AML-193 (cell line): ENCODE measurements around the gene TIPIN.
"Not testable (repeated sequence)": the region's sequence is repeated elsewhere in the genome, so short reads cannot be mapped to it uniquely, and the experiment has no call there.

Source experiments
- DNase-seq, 2 experiments: peaks; one replicate each; lab custom pipeline; 2025; lab: John Stamatoyannopoulos, UW

Gene TIPIN

DNA sequence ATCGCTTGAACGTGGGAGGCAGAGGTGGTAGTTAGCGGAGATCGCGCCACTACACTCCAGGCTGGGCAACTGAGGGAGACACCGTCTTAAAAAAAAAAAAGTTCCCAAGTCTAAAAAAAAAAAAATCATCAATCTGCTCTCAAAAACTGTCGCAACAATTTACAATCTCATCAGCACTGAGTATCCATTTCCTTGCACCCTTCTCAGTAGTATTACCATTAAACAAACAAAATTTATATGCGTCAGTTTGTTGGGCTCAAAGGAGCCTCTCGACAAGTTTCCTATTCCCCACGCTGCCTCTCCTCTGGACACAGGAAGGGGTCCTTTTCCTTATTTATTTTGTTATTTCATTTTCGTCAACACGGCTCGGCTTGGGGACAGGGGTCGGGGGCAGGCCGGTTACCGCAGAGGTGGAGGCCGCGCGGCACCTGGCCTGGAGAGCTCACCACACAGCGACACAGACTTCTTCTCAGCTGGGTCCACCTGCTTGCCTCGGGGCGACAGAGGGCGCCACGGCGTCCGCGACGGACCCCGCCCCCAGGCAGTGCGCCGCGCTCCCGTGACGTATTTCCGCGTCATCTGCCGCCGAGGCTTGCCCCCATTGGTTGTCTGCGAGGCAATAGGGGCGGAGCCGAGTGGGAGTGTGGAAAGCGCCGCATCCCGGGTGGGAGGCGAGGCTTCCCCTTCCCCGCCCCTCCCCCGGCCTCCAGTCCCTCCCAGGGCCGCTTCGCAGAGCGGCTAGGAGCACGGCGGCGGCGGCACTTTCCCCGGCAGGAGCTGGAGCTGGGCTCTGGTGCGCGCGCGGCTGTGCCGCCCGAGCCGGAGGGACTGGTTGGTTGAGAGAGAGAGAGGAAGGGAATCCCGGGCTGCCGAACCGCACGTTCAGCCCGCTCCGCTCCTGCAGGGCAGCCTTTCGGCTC, 30.0 kb upstream of the TIPIN start, which contains the start of gene MAP2K1:
MAP2K1 (plus strand) TSS at position 709 of the 920 bp plus-strand sequence. CDS start 436 bp downstream, outside the sequence.
- DNase-seq, result peak; percentile 92 to 96

- DNase-seq, result not testable (repeated sequence)
Observed at GRCh38 chr15:66381376-66381775, 24.9 kb upstream of the TIPIN start.

DNA sequence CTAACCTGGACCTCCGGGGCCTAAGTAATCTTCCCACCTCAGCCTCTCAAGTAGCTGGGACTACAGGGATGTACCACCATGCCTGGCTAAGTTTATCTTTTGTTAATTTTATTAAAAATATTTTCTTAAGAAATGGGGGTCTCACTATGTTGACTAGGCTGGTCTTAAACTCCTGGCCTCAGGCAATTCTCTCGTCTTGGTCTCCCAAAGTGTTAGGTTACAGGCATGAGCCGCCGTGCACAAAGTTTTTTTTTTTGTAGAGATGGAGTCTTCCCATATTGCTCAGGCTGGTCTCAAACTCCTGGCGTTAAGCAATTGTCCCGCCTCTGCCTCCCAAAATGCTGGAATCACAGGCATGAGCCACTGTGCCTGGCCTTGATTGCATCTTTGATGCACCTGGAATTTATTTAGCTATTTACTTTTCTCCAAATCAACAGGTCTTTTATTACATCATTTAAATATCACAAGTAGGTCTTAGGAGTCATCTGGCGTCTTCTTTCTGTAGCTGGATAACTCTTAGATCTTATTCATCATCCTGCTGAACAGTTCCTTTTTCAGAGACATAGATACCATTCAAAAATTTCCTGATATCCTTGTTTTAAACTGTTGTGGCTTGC, 22.4 kb upstream of the TIPIN start:
- DNase-seq, result no peak

- no peak for DNase-seq
Observed at GRCh38 chr15:66374179-66374578, 17.7 kb upstream of the TIPIN start.

DNA sequence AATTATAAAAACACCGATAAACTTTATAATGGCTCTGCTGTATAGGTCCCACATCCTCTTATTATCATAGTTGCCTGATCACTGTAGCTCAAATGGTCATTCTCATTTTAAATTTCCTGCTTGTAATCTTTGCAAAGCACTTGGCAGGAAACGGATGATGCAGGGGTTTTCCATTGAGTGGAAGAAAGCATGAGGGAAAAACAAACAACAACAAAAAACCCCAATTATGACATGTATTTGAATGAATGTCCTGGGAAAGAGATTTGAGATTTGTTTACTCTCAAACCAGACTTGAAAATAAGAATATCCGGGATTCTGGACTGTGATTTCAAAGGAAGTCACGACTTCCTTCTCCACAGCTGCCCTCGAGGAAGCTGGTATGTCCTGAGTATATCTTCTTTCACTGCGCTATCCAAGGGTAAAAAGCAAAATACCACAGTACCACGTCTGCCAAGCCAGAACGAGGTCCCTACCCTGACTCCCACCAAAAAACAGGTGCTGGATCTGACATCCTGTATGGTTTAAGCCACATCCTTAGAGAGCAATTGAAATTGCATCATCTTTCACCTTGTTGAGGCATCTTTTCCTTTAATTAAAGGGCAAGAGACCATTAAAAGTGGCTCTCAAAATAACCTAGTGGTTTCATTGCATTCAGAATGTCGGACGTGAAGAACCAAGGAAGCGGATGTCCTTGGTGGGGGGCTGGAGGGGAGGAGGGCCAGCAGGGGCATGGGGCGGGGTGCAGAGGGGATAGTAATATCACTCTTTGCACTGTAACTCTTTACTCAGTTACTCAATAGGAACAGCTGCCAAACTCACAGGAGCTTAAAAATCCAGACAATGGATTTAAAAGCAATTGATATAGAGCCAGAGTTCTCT, 13.5 kb upstream of the TIPIN start:
- peak in 1 of 2 experiments; percentile 15 for DNase-seq

GRCh38 chr15:66364944-66365528, 8.6 kb upstream of the TIPIN start:
- no peak for DNase-seq

DNA sequence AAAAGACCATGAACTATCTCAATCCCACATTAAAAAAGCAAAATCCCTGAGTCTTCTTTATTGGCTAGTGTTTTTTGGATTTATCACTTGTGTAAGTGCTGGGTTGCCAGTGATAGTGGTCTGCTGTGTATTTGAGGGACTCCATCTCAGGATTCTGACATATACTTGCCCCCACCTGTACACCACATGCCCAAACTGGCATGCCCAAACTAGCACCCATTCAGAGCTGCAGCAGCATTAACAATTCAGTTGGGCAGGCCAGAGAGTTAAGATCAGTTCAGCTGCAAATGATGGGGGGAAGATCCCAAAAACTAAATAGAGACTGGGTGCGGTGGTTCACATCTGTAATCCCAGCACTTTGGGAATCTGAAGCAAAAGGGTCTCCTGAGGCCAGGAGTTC, 6.3 kb upstream of the TIPIN start:
- DNase-seq, result no peak

DNA sequence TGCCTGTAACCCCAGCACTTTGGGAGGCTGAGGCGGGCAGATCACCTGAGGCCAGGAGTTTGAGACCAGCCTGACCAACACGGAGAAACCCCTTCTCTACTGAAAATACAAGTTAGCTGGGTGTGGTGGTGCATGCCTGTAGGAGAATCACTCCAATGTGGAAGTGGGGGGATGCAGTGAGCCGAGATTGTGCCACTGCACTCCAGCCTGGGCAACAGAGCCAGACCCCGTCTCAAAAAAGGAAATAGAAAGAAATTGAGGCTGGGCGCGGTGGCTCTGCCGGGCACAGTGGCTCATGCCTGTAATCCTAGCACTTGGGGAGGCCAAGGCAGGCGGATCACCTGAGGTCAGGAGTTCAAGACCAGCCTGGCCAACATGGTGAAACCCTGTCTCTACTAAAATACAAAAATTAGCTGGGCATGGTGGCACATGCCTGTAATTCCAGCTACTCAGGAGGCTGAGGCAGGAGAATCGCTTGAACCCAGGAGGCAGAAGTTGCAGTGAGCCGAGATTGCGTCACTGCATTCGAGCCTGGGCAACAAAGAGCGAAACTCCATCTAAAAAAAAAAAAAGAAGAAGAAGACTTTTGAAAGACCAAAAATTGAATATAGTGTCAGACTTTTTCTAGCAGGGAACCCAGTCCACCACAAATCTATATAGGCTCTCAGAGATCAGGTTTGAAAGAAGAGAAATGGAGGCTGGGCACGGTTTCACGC, 5.4 kb upstream of the TIPIN start:
- DNase-seq, result not testable (repeated sequence)

DNA sequence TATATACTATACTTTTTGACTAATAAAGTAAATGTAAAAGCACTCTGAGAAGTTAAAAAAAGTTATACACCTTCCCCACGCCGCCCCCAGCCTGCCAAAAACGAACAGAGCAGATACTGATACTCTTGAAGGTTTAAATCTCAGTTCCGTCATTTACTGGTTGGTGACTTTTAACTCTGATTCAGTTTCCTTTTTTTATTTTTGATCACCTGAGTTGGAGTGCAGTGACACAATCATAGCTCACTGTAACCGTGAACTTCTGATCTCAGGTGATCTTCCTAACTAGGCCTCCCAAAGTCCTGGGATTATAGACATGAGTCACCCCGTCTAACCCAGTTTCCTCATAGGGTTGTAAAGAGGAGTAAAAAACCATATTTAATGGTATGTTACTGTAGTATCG, 3.3 kb upstream of the TIPIN start:
- no peak for DNase-seq

- no peak for DNase-seq
Observed at GRCh38 chr15:66356077-66356358, 467 bp downstream of the TIPIN start.

- not testable (repeated sequence) for DNase-seq
Observed at GRCh38 chr15:66348530-66348929, 8.0 kb downstream of the TIPIN start.

DNA sequence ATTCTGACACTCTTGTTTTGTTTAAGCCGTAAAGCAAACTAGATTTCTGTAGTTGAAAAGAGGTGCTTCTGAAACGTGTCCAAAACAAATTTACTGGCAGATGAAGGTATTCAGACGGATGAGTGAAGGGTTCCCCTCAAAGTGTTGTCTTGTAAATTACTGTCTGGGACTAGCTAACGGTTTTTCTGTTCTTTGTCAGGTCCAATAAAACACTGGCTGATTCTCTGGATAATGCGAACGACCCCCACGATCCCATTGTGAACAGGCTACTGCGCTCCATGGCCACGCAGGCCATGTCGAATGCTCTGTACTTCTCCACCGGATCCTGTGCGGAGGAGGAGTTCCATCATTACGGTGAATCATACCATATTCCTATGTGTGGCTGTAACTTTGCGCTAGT, 27.7 kb downstream of the TIPIN start:
- no peak for DNase-seq

- DNase-seq, result no peak
Observed at GRCh38 chr15:66327736-66328135, 28.7 kb downstream of the TIPIN start.

DNA sequence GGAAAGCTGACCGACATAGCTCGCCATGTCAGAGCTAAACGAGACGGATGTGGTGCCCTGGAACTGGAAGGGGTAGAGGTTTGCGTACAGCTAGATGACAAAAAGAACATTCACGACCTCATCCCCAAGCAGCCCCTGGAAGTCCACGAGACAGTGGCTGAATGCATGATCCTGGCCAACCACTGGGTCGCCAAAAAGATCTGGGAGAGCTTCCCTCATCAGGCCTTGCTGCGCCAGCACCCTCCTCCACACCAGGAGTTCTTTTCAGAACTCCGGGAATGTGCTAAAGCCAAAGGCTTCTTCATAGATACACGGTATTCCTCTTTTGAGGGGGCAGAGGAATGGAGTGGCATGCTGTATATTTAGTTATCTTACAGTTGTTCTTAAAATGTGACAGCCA, 30.4 kb downstream of the TIPIN start:
- no peak for DNase-seq

DNA sequence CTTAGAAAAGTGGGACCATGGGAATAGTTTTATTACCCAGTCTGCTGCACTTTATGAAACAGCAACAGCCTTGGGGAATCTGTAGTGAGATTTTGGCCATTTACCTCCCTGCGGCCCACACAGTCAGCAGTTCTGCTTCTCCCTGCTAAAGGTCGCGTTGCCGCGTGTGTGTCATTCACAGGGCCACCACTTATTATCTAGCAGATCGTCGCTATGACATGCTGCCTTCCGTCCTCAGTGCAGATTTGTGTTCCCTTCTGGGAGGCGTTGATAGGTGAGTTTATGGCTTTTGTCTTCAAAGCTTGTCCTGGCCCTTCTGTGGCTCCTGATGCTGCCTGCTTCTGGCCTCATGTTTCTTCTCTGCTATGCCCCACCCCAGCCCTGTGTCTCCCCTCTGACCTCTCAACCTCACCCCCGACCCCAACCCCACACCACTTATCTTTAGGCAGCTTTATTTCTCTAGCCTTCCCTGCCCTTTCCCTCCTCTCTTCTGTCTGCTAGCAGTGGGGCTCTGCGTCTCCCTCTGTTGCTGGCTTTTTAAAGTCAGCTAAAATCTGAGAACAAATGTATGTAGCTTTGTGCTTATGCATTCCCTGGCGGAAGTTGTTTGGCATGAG, 33.1 kb downstream of the TIPIN start:
- no peak for DNase-seq

DNA sequence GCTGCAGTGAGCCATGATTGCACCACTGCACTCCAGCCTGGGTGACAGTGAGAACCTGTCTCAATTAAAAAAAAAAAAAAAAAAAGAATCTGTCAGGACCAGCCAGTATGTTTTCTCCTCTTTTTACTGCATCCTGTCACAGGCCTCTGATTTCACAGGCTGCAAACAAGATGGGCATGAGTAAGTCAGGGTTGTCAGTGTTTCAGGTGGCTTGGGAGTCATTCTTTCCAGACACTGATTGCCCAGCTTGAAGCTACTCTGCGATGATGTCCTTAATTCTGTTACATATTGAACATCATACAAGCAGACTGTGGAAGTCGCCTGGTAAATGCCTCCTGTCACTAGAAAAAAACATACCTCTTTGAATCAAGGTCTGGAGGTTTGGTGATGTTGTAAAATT, 44.3 kb downstream of the TIPIN start:
- no peak for DNase-seq

GRCh38 chr15:66310786-66311185, 45.7 kb downstream of the TIPIN start:
- DNase-seq, result no peak

- no peak for DNase-seq
Observed at GRCh38 chr15:66309828-66310227, 46.7 kb downstream of the TIPIN start.

DNA sequence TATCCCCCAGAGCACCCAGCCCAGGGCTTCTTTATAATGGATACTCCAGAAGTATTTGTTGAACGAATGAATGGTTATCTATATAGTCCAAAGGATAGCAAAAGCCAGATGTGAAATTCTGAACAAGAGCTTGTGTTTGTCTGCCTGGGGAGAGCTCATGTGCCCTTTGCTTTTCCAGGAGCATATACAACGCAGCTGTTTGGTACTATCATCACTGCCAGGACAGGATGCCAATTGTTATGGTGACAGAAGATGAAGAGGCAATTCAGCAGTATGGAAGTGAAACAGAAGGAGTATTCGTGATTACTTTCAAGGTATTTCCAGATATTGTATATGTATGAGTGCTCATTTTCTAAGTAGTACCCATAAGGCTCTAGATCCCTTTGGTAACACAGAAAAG, 48.0 kb downstream of the TIPIN start:
- DNase-seq, result no peak

GRCh38 chr15:66306381-66306780, 50.1 kb downstream of the TIPIN start:
- DNase-seq, result no peak

DNA sequence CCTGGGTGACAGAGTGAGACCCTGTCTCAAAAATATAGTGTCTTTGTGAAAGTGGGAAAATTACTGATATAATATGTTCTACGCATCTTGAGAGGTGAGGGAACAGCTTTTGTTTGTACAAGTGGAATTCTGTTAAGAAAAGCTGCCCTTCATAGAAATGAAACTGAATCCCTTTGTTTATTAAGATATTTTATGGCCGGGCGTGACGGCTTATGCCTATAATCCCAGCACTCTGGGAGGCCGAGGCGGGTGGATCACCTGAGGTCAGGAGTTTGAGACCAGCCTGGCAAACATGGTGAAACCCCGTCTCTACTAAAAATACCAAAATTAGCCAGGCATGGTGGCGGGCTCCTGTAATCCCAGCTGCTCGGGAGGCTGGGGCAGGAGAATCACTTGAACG, 52.1 kb downstream of the TIPIN start:
- not testable (repeated sequence) for DNase-seq
